ENCODE data around the gene JAK1.

DNA sequence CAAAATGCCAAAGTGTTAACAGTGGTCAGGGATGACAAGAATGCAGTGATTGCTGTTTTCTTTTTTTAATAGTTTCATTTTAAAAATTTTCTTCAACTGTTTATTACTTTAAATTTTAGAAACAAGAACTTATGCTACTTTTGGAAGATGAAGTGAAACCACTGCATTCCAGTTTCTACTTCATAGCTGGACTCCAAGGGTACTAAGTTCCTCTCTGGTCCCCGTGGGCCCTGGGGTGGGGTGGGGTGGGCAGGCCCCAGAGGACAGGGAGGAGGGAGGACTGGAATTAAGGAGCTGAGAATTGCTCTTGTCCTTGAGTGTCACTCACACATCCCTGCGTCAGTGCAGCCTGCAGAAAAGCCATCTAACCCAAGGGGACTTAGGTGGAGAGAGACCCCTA, 124.1 kb downstream of the JAK1 start:
- no peak for TF ChIP-seq CTCF (conservative IDR thresholded peaks at IDR 0.05; ENCODE audit: low read length)
- TF ChIP-seq EZH2phosphoT487 (IDR thresholded peaks at IDR 0.05; ENCODE audit: borderline replicate concordance), result no peak

Measured in Loucy (cell line).